ENCODE results near the gene C14orf39.

The C14orf39 gene

GRCh38 chr14:60485598-60486251, at the start of gene C14orf39:
C14orf39 (minus strand) TSS chr14:60486063; CDS start chr14:60485078, 985 bp downstream.
- DNase-seq = no peak

GRCh38 chr14:60532442-60532841, 46.6 kb upstream of the C14orf39 start:
- DNase-seq = no peak

DNA sequence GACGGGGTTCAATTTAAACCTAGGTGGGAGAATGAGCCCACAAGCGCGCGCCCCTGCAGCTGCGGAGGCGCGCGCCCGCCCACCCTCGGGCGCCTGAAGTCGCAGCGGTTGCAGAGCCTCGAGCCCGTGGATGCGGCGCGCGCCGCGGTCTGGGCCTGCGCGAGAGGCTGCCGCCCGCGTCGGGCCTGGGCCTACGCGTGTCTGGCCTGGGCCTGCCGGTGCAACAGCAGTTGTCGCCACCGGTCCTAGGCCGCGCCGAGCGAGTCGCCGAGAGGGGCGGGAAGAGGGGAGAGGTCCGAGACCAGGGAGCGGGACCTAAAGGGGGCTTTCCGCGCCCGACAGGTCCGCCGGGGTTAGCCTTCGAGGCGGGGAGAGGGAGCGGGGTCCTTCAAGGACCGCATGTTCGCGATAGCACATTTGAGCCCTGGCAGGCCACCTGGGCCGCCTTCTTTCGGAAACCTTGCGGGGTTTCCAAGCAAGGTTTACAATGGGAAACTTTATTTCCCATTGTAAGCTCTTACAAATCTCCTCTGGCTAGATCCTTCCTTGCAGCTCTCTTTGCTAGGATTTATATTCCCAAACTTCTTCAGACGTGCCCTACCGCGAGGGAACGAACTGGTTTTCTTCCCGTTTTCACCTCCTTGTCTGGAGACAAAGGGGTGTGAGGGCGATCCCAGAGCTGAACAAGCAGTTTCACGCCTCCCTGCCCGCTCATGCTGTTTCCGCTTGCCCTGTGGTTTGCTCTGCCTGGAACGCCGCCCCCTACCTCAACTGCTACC, 29.8 kb upstream of the C14orf39 start:
- DNase-seq = no peak

GRCh38 chr14:60514741-60515491, 29.1 kb upstream of the C14orf39 start:
- DNase-seq = no peak

DNA sequence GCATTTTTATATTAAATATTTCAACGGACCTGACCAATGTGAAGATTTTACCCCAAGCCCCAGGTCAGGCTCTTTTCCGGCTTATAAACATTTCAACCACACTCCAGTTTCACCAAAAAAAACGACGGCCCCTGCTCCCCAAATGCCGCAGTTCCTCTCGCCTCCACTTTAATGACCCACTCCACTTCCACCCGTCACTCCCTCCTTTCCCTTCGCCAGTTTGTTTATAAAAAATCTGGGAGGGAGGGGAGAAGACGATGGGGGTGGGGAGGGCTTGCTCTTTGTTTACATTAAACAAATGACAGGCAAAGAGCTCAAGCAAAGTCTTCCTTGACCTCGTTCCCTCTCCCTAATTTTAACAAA, 28.5 kb upstream of the C14orf39 start:
- DNase-seq = no peak

DNA sequence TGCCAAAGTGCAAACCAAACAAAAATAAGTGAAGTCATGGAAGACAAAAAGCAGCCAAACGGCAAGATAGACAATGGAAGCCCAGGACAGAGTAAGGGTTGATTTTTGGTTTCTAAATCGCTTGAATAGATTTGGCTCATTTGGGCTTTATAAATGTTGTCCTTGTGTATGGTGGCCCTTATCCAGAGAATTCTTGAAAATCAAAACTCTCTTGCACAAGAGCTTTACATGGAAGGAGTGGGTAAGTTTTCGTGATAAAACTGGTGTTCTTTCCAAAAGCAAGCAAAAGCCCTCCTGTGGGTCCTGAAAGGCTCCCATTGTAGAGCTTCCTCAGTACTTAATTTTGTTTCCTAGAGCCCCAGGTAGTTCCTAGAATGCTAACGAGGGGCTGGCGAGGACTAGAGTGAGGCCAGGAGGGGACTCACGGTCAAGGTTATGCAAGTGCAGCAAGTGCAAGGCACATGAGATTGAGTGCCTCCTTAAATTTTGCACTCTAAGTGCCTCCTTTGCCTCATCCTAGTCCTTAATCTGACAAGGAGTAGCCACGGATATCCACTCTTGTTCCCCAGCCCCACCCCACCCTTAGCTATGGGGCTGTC, 27.2 kb upstream of the C14orf39 start:
- no peak for DNase-seq

DNA sequence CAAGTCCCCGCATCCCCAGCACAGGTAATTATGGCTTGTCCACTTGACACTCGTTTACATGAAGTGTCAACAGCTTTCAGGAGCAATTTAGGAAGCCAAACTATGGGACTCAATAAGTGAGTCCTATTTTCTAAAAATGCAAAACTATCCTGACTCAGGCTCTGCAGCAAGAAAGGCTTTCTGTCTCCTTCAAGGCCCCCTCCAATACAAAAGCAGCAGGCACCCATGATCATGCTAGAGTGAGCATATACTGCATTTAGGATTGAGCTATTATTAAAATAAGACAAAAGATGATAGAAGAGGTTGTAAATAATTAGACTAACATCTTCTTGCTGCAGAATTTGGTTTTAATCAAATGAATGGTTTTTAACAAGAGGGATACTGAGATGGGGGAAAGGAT, 26.3 kb upstream of the C14orf39 start:
- DNase-seq = no peak

- no peak for DNase-seq
Observed at GRCh38 chr14:60510951-60511599, 25.2 kb upstream of the C14orf39 start.

- no peak for DNase-seq
Observed at GRCh38 chr14:60510254-60510950, 24.5 kb upstream of the C14orf39 start.

DNA sequence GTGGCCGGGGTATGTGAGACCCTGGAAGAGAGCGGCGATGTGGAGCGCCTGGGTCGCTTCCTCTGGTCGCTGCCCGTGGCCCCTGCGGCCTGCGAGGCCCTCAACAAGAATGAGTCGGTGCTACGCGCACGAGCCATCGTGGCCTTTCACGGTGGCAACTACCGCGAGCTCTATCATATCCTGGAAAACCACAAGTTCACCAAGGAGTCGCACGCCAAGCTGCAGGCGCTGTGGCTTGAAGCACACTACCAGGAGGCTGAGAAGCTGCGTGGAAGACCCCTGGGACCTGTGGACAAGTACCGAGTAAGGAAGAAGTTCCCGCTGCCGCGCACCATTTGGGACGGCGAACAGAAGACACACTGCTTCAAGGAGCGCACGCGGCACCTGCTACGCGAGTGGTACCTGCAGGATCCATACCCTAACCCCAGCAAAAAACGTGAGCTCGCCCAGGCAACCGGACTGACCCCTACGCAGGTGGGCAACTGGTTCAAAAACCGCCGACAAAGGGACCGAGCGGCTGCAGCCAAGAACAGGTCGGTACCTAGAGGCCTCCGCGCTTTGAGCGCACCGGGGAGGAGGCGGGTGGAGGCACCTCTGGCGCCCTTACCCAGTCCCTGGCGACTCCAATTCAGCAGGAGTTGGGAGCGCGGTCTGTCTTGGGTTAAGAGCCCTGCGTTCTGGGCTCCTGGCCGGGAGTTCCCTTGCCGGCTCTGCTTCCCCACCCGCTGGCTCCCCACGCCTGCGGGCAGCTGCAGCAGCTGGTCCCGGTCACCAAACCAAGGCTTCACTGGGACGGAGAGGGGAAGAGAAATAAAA, 23.8 kb upstream of the C14orf39 start:
- DNase-seq = no peak

DNA sequence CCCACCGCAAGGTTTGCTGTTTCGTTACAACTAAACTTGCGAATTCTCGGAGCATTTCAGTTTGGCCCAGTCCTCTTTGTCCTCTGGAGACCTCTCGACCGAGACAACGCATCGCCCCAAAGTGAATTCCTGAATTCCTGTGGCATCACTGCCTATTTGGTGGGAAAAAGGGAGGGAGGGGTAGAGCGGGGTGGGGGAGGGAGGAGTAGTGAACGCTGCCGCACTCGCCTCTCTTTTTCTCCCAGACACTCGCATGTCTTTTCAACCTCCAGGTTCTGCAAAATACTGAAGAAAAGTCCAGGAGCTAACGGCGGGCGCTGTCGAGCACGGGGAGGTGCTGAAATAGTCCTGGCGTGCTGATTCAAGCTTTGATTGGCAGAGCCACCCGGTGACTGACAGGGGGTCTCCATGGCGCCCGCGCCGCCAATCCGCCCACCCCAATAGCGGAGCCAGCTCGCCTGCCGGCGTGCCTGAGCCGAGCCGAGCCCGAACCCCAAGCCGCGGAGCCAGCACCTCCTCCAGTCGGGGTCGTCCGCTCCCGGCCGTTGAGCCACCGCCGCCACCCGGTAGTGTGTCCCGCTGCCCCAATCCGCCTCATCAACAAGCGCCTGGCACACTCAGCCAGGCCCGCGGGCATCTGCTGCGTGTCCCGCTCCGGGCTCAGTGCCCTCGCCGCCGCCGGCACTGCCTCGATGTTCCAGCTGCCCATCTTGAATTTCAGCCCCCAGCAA, 23.0 kb upstream of the C14orf39 start, which contains the start of gene SIX6:
Gene SIX6, plus strand, starts transcription at position 440 of the 731 bp plus-strand sequence. Its CDS starts 253 bp downstream, at position 693.
- DNase-seq = no peak

DNA sequence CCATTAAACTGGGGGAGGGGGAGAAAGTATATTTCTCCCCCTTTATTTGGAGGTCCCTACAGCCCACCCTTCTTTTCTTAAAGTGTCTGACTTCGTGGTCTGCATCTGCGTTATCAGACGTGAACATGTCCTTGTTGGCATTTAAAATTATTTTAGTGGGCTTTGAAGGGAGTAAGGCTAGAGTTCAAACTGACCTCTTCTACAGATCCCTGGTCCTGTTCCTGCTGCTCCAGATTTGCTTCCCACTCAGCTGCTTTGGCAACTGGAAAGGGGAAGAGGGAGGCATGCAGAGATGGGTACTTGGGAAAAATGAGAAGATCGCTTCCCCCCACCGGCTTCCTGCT, 22.5 kb upstream of the C14orf39 start:
- DNase-seq = no peak

DNA sequence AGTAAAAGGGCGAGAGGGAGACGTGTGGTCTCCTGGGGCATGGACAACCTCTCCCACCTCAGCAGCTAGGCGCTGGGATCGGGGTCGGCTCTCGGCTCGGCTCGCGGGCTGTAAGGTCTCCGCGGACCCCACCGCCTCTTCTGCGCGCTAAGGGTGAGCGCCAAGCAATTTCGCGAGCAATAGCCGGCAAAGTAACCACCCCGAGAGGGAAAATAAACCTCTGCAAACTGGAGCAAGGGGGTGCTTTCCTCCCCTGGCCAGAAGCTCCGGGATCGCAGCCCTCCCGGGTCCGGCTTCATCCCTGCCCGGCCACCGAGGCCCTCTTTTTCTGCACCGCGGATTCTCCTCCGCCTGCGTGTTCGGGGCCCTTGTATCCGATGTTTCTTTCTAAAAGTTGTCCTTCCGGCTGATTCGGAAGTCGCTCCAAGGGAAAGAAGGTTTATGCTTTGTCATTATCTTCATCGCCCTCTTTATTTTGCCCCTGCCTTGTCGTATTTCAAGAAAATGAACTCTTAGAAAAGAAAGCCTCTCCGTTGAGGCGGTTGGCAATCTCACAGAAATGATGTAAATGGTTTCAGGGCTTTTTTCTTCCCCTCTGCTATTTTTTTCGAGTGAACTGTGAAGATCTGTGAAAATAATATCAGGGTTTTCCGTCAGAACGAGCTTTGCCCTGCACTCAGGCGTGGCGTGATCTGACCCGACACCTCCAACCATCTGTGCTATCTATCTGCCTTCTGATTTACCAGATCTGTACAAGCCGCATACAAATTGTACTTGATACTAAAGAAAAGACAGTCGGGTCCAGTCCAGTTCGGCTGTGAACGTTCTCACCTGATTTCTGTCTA, 21.3 kb upstream of the C14orf39 start:
- no peak for DNase-seq

DNA sequence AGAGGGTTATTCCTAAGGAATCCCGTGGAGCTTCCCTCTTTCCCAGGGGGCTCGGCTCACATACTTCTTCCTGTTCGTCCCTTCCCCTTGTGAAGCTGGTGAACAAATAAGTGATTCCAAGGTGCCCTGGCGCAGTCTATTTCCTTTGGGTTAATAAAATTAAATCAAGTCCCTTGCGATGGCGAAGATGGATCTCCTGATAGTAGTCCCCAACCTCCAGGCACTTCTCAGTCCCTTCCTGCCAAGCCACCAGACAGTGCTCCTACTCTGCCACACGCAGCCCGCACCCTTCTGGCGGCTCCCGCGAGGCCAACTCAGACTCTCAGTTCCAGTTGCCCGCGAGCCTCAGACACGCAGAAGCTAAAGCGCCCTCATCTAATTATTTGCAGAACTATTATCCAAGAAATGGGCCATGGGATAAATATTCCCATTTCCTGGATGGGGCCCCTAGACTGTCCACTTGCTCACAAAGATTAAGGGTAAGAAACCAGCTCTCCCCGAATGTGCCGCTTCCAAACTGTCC, 20.7 kb upstream of the C14orf39 start:
- no peak for DNase-seq

- no peak for DNase-seq
Observed at GRCh38 chr14:60506010-60506409, 20.1 kb upstream of the C14orf39 start.

GRCh38 chr14:60505448-60505847, 19.6 kb upstream of the C14orf39 start:
- DNase-seq = no peak

DNA sequence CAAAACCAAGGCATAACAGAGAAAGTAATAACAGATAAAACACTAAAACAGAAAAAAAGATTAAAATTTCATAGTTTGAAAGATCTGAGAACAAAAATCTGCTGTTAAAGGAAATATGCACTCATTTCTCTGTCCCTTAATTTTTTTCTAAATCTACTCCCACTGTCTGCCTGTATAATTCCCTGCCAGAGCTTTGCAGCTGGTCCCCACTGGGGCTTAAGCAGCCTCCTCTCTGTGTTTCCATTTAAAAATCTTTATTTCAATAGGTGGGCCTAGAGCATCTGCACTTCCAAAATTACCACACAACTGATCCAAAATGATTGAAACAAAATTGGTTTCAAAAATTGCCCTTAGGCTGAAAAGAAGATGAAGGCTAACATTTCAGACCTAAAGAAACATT, 16.7 kb upstream of the C14orf39 start:
- DNase-seq = no peak

DNA sequence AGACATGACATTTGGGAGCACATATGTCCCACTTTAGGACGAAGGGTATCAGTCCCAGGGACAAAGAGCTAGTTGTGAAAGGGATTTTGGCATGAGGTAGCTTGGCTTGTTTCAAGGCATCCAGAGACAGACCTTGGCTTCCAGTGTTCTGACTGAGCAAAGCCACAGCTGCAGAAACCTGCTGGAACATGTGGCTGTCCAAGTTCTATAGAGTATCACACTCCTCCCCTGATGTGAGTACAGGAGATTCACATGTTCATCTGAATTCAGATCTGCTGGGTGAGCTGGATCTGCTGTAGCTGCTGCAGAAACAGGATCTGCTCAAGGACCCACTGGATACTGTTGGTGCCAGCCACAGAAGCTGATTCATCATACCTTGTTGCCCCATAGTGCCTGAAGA, 10.1 kb upstream of the C14orf39 start:
- DNase-seq = no peak

GRCh38 chr14:60490270-60490669, 4.4 kb upstream of the C14orf39 start:
- DNase-seq = no peak

Measured in activated CD4-positive, alpha-beta T cell treated with anti-CD3 and anti-CD28 coated beads, Interleukin-2, amount 50 U/mL, for 4 hours (primary cell).